Measurements from ENCODE around the gene ANKEF1.
"Not testable (repeated sequence)": the region's sequence is repeated elsewhere in the genome, so short reads cannot be mapped to it uniquely, and the experiment has no call there.

The ANKEF1 gene

GRCh38 chr20:10032269-10032668 is 2.5 kb upstream of the ANKEF1 start:
- DNase-seq (ENCODE audit: low spot score): not testable (repeated sequence)

DNA sequence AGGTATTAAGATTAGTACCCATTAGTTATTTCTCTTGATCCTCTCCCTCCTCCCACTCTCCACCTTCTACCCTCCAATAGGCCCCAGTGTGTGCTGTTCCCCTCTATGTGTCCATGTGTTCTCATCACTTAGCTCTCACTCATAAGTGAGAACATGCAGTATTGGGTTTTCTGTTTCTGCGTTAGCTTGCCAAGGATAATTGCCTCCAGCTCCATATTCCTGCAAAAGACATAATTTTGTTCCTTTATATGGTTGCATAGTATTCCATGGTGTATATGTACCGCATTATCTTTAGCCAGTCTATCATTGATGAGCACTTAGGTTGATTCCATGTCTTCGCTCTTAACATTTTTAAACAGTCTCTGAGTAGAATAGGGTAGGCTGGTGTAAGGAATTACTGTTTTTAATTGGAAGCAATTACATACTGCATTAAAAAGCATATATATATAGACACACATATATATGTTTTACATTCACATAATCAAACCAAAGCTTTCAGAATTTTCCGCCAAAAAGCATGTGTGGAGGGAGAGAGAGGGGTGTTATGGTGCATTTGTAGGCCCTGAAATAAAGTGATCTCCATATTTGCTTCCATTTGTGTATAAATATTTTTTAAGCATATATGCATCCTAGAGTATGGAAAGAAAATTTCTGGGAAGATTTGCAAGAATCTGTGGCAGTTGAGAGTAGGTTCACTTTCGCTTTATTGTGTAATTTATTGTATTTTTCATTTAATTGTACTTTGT is 709 bp upstream of the ANKEF1 start:
- DNase-seq (ENCODE audit: low spot score): no peak

DNA sequence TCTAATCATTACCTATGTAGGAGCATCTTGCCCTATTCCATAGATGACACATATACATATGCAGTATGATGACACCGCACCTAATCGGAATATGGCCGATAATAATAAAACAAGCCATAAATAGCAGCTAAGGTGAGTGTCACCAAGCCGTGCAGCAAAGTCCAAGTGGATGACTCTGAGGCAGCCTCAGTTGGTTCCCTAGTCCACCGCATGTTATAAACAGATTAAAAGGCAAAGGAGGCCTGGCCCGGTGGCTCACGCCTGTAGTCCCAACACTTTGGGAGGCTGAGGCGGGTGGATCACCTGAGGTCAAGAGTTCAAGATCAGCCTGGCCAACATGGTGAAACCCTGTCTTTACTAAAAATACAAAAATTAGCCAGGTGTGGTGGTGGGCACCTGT is 1.5 kb downstream of the ANKEF1 start:
- DNase-seq (ENCODE audit: low spot score): not testable (repeated sequence)

- DNase-seq (ENCODE audit: low spot score): peak; percentile 76
These were observed 5.5 kb downstream of the ANKEF1 start for GRCh38 chr20:10040070-10040975.

DNA sequence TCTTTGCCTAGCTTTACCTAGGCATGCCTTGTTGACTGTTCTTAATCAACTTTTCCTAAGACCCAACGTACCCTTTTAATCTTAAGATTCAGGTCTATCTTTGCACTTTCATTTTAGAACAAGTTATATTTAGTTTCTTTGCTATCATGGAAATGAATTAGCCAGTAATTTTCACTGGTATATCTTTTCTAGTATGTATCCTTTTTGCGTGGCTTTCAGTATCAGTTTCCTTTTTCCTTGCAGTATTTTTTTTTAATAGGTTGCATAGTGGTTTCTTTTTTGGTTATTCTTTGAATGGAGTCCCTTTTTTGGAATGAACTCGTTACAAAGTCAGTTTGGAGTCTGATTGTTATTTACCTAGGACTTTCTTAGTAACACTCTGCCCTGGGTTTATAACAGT is 7.3 kb downstream of the ANKEF1 start:
- no peak for DNase-seq (ENCODE audit: low spot score)

GRCh38 chr20:10047427-10047826 is 12.6 kb downstream of the ANKEF1 start:
- no peak for DNase-seq (ENCODE audit: low spot score)

DNA sequence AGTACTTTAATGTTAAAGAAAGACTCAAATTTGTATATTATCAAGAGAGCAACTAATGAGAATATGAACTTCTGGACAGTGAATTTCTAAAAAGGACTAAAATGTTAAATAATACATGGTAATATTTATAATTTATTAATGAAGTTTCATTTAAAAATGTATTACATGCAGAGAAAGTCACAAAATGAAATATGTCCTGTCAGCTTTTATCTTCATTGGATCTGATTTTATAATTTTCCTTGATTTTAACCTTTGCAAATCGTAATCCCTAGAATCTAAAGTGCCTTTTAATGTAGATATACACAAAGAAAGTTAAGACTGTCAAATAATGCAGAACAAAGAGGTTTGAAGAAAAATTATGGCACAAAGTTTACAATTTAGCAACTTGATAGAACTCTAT is 16.4 kb downstream of the ANKEF1 start:
- DNase-seq (ENCODE audit: low spot score): no peak

DNA sequence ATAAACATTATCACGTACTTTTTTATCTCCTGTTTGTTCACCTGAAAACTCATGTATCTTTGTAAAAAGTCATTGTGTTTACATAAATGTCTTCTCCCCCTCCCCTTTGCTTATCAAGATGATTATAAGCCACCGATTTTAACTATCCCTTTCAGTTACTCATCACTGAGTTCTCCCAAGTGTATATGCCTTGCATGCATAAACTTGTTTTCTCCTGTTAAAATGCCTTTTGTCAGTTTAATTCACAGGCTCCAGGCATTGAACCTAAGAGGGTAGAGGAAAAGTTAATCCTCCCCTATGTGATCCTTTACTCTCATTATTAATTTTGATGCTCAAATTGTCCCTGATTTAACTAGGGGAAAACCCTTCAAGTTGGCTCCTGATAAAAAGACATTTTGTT is 24.2 kb downstream of the ANKEF1 start:
- no peak for DNase-seq (ENCODE audit: low spot score)

- peak; percentile 50 for DNase-seq (ENCODE audit: low spot score)
These were observed 25.4 kb downstream of the ANKEF1 start for GRCh38 chr20:10060226-10060625.

DNA sequence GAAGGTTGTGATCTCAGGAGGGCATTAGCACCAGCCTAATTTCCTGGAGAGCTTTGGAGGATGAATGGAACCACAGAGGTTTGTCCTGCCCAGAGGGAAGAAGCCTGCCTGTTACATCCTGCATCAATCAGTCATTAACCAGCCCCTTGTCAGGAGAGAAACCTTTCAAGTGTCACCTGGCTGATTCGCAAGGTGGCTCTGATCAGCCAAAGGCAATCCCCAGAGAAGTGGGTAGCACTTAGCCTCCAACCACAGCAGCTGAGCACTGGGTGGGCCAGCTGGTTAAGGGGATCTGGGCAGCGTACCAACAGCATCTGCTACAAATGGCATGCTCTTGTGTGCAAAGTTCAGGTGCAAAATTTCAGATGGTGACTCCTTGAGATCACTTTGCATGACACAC is 26.9 kb downstream of the ANKEF1 start:
- DNase-seq (ENCODE audit: low spot score): no peak

DNA sequence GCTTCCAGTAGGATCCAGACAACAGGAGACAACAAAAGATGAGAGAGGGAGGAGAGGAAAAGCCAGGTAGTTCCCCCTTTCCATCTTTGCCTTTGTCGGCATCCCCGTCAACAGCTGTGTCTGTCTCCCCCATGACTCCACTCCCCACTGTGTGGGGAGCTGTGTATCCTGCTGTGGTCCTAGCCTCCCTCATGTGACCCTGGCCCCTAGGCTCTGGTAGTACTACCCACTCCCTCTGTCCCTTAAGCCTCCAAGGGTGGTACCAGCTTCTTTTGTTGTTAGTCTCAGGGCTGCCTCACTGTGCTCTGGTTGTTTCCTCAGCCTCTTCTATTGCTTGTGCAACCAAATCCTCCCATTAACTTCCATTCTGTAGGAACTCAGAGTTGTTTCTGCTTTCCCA is 28.7 kb downstream of the ANKEF1 start:
- DNase-seq (ENCODE audit: low spot score): no peak

DNA sequence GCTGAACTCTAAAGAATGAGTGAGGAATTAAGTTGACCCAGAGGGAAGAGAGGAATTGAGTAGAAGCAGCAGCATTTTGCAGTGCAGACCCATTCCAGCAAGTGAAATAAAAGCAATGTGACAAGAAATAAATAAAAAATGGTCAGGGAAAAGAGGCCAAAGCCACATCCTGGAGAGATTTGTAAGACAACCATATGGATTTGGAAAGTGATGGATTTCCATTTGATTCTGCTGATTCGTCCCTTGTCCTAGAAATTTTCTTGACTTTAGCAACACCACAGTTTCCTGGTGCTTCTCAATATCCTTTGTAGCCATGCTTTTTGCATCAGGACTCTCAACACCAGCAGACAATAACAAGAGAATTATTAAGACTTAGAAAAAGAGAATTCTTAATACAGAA is 29.8 kb downstream of the ANKEF1 start:
- no peak for DNase-seq (ENCODE audit: low spot score)

DNA sequence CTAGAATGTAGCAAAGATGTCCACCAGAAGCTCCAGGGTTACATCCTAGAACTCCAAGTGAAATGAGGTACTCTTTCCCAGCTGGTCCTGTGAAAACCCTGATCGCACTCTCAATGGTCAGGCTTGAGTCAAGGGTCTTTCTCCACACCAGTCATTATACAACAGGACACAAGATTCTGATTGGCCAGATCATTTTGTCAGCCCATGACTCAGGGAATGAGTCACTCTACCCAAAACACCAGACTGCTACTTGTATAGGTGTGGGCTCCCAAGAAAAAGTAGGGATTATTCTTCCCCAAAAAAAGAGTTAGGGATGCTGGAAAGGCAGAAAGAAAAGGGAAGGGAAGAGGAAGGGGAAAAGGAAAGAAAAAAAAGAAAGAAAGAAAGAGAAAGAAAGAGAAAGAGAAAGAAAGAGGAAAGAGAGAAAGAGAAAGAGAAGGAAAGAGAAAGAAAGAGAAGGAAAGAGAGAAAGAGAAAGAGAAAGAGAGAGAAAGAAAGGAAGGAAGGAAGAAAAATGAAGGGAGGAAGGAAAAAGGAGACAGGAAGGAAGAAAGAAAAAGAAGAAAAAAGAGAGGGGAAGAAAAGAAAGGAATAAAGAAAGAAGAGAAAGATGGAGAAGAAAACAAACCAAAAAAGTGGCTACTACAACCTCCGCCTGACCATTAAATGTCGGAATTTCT is 30.5 kb downstream of the ANKEF1 start:
- DNase-seq (ENCODE audit: low spot score): no peak

DNA sequence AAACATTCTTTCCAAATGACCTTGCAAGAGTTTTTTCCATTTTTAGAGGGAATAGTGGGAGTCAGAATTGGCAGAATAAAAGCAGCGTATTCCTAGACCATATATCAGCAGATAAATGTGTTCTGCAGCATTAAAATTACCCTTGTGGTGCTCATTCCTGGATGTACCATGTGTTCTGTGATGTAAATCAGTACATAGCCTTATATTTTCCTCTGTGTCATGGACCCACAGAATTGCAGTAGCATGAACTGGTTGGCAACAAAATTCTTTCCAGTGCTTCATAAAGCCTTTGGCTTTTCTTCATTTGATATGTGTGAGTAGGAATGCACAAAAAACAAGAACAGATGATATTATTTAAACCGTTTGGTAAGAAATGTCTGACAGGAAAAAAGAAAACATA is 32.5 kb downstream of the ANKEF1 start:
- no peak for DNase-seq (ENCODE audit: low spot score)

DNA sequence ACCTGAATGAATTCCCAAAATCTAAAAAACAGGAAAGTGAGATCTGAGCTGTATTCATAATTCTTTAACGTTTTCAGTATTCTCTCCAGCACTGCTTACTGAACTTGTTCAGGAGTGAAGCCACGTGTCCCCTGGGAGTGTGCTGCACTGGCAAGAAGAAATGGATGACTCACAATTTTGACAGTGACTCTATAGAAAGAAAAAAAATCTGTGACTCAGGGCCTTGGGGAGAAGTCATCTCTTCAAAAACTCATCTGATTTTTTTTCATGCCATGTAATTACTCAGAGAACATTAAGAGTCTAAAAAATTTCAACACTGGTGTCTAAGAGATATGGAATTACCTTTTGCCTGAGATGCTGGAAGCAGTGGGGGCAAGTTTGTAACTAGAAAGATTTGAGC is 39.7 kb downstream of the ANKEF1 start:
- peak; percentile 96 for DNase-seq (ENCODE audit: low spot score)

DNA sequence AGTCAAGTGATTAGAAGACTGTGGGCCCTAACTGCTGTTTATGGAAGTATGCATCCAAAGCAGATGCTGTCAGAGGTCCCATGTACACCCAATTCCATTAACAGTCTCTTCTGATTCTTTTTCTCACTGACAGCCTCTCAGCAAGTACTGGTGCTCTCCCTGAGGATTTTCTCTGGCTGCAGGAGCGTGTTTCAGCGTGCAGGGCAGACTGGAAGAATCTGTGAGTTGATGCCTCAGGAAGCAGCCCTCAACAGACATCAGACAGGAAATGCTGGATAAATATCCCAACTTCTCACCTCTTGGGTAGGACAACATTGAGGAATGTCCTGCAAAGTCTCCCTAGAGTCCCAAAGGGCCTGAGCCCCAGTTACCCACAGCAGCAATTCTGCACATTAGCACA is 40.8 kb downstream of the ANKEF1 start:
- DNase-seq (ENCODE audit: low spot score): no peak

- no peak for DNase-seq (ENCODE audit: low spot score)
These were observed 41.6 kb downstream of the ANKEF1 start for GRCh38 chr20:10076126-10077080.

DNA sequence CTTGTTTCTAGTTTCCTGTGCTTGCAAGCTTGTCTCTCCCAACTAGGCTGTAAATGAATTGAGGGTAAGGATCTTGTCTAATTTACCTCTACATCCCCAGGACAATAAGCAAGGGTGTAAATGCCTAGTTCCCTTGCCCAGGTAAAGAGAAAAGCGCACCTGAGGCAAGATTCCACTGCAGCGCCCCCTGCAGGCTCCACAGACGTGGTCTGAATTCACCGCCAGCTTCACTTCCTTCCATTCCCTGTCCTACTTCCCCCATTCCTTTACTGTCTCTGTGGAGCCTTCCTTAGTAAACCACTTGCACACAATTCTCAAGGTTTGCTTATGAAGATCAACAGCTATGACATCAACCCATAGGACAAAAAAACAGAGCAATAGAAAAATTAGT is 42.3 kb downstream of the ANKEF1 start:
- DNase-seq (ENCODE audit: low spot score): no peak

DNA sequence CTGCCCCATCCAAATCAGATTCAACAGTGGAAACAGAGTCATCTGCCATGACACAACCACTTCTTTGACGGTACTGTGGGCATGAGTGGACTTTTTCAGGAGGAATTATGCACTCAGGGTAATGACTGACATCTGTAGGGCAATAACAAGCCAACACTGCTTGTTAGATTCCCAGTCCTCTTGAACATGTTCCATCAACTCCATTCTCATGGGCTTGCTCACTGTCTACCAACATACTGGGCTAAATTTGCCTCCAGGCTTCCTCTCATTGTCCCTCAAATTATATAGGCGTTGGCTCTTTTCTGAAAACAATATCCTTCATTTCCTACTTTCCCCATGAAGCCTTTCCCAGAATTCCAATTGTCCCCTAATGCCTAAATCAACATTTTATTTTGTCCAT is 43.1 kb downstream of the ANKEF1 start:
- no peak for DNase-seq (ENCODE audit: low spot score)

DNA sequence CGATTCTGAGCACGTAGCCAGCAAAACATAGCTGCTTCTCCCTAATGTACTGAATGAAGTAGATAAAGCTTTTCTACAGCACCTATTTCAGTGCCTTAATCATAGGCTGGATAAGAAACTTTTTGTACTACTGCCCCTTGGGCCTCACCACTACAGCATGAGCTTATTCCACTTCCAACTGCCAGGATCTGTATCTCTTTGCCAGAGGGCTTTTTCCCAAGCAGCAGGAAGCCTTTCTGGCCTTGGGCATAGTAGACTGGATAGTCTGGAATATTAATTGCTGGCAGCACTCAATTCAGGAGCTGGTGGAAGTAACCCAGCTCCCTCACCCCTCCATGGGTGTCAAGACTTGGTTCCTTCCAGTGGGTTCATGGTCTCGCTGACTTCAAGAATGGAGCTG is 43.6 kb downstream of the ANKEF1 start:
- DNase-seq (ENCODE audit: low spot score): no peak

DNA sequence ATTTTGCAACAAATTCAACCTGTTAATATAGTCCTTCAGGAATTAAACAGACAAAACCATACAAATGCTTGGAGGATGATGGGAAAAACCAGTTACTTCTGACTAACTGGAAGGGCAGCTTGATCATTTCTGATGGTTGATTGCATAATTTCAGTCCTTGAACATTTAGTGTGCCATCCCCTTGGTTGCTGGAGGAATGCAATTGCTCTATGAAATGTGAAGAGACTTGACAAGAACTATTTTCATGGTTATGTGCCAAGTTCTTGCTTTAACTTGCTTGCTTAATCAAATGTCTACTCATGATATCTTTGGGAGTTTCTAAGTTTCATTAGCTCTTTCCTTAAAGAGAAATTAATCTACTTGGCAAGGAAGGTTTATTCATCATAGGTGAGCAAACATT is 45.2 kb downstream of the ANKEF1 start:
- no peak for DNase-seq (ENCODE audit: low spot score)

GRCh38 chr20:10080574-10080973 is 45.8 kb downstream of the ANKEF1 start:
- no peak for DNase-seq (ENCODE audit: low spot score)
